ENCODE measurements around the gene UBL7.

Gene UBL7

DNA sequence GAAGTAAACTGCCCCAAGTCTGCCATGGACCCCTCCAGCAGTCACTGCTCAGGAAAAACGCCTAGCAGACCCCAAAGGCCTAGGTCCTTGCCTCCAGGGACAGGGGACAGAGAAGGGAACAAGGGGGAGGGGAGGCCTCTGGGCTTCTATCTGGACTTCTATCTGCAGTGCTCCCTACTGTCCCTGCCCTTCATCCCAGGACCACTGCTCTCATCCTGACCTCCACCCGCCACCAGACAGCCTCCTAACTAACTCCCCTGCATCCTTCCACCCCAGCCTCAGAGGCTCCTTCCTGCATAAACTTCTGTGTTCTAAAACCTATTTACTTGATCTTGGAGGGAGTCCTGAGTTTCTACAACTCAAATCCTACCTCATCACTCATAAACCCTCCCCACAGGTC, 52.6 kb downstream of the UBL7 start:
- DNase-seq (ENCODE audit: low spot score): no peak

DNA sequence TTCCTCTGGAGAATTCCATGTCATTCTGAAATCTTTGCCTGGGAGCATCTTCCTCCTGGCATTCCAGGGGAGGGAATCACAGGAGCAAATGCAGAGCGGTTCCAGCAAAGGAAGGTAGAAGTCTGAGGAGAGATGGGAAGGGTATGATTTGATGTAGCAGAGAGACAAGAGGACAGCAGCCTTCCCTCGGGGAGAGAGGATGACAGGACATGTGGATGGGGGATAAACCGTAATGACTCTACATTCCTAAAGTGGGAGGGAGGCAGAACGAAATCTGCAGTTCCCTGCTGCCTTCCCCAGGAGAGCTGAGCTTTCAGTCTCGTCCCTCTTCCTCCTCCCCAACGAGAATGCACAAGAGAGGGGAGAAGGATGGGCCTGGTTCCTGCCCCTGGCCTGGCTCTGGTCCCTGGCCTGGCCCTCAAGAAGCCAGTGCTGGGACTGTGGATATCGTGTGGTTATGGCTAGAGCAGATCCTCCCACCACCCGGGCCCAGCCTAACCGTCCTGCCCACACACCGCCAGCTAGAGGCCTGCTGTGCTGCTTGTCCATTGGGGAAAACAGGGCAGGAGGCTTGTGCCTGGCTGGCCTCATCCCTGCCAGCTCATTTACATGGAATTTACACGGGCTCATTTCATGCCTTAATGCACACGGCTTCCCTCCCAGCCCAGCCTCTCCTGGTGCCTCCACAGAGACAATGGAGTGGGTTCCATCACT, 53.8 kb downstream of the UBL7 start:
- no peak for DNase-seq (ENCODE audit: low spot score)

DNA sequence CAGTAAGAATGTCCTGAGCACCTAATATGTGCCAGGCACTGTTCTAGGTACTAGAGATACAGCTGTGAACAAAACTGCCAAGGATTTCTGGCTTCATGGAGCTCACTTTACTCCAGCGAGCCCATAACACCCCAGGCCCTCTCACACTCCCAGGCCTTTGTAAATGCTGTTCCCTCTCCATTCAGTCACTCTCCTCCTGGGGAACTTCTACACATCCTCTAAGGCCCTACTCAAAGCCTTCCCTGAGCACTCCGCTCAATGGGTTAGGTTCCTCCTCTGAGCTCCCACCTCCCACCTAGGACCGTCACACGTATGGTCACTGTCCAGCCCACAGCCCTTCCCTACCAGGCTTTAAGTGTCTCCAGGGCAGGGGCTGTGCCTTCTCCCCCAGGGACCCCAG, 54.4 kb downstream of the UBL7 start:
- no peak for DNase-seq (ENCODE audit: low spot score)

DNA sequence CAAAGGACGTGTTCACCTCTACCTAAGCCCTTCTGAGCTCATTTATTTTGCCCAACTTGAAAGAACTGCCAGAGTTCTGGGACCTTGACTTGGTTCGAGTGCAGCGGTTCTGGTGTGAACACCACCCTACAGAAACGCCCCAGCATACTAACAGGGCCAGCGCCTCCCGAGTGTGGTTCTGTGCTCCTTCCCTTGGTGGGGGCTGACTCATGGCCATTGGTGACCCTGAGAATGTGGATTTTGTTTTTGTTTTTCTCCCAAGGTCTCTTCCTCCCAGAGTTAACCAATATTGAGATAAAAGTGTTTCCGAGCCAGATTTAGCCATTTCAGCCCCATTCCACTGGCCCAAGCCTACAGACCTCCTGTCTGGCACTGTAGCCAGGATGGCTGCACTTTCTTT, 55.1 kb downstream of the UBL7 start:
- no peak for DNase-seq (ENCODE audit: low spot score)

DNA sequence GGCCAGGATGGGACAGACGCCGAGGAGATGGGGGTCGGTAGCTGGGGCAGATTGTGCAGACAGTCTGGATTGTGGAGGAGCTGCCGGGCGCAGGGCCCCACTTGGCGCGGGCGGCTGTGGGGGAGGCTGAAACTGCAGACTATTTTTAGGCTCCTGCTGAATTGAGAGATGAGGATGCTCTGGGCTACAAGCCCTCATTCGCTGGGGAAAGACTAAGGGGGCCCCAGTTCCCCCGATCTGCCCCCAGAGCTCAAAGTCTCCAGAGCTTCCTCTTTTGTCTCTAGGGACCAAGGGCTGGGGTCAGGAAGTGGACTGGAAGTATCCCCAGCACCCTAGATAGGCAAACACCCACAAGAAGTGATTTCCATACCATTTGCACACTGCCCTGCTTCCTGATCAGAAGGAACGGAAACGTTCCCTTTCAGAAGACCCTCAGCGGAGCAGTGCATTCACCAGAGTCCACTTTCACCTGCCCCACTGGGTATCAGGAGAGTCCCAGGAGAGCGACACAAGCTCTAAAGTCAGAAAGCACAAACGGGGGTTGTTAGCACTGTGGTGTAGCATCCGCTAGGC, 56.9 kb downstream of the UBL7 start:
- no peak for DNase-seq (ENCODE audit: low spot score)

DNA sequence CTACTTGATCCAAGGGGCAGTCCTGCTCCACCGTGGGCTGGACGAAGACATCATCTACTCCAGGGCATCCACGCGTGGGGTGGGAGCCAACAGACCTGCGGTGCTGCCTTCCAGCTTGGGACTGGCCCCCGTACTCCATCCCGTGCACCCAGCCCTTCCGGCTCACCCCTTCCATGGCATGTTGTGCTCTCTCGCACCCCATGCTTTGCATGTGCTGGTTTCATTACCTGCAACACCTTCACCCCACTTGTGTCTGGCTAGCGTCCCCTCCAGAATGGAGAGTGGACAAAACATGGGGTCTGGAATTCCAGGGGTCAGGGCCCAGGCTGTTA, 57.4 kb downstream of the UBL7 start:
- no peak for DNase-seq (ENCODE audit: low spot score)

DNA sequence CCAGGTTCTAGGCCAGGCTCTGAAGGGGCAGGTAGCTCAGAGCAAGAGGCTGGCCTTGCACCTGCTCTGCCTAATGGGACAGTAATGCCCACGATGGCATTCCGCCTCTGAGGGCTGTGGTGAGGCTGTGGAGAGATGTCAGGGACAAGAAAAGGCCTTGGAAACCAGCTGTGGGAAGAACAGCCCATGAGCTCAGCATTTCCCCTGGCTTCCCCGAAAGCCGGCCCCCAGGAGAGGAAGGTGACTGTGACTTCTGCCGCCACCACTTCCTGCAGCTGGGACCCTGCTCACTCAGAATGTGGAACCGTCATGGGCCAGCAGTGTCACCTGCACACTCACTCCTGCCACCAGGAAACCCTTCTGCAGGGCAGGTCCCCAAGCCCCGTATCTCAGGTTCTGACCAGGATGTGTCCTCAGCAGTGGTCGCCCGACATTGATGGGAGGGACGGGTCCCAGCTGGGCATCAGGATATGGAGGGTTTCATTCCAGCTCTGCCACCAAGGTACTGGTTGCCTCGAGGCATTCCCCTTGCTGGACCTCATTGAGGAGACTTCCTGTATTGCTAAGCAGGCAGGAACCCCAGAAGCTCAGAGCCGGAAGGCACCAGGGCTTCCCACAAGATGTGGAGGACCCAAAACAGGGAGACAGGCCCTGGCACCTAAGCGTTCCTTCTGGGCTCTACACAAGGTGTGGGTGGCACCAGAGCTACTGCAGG, 57.9 kb downstream of the UBL7 start:
- no peak for DNase-seq (ENCODE audit: low spot score)

DNA sequence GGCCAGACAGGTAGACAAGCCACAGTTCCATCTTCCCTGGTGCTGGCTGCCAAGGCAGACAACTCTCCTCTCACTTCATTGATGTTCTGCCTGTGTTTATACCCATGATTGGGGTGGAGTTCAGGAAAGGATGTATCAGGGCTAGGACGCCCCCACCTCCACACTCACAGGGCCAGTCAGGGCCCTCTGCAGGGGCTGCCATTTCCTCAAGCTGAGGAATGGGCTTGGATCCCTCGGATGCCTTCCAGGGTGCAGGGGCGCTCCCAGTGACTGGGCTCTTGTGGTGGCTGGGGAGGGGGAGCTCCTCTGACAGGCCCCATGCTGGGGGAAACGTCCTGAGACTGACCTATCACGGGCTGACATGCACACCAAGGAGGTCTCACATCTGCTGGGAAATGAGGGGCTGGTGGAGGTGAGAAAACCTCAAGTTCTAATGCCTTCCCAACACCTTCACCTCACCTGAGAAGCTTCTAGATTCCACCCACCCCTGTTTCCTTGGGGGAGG, 58.6 kb downstream of the UBL7 start:
- DNase-seq (ENCODE audit: low spot score): no peak

DNA sequence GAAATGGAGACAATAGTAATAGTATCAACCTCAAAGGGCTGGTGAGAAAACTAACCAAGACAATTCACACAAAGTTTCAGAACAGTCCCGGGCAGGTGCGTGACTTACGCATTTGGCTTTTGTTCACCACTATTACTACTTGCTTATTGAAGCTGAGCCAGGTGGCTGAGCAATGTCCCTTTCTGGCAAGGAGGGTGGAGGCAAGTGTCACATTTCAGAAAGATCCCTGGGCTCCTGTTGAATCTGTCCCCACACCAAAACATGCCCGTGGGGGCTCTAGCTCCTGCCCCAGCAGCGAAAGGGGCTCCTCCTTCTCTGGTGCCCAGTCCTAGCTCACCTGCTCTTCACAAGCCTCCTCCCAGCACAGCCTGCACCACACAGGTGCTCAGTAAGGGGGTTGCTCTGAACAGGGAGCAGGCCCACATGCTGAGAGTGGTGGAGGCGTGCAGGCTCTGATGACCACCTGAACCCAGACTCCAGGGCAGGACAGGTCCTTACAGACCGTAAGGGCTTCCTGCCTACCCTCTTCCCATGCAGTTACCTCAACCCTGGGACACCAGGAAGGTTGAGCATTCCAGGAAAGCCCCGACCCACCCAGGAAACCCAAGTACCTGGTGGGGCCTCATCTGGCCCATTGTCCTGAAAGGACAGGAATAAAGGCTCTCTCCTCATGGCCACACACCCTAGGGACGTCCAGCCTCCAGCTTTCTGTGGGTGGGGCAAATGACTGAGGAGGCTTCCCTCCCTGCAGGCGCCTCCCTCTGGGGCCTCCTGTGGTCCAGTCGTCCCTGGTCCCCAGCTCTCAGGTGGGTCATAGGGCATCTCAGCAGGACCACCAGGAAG, 59.8 kb downstream of the UBL7 start:
- no peak for DNase-seq (ENCODE audit: low spot score)

DNA sequence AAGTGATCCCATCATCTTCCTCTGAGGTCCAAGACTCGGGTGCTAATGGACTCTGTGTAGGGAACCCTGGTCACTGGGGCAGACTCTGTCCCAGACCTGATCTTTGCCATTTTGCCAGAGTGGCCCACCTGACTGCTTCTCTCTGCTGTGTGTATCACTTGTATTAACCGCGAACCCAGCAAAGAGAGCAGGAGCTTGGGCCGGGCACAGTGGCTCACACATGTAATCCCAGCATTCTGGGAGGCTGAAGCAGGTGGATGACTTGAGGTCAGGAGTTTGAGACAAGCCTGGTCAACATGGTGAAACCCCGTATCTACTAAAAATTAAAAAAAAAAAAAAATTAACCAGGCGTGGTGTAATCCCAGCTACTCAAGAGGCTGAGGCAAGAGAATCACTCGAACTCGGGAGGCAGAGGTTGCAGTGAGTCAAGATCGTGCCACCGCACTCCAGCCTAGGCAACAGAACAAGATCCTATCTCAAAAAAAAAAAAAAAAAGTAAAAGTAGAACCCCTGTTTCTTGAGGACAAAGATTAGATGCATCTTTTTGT, 60.6 kb downstream of the UBL7 start:
- no peak for DNase-seq (ENCODE audit: low spot score)

DNA sequence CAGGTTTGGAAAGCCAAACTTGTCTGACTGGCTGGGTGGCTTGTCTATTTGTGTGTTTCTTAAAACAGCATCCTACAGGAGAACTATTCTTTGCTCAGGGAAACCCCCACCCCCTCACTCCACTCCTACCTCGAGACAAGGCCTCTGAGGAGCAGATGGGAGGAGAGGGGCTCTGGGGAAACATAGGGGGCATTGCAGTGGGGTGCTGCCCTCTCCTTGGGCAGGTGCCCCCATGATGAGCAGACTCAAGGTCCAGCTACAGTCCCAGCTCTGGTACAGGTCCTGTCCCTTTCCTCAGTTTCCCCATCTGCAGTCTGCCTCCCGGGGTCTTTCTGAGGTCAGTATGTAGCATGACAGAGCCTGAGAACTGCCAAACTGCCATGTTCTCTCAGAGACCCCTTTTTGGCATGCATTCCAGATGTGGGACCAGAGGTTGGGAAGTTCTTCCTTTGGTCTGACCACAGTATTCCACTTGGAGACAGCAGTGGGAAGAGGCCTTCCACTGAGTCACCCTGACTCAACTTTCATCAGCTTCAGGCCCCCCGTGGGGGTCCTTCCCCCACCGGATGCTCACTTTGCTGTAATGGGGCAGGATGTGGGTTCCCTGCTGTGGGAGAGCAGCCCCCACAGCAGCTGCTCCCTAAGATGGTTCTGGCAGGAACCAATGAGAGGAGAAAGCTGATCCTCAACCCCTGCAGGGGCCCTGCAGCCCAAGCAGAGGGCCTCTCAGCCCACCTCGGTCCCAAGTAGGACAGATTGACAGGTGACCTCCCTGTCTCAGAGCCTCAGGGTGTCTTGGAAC, 61.2 kb downstream of the UBL7 start:
- no peak for DNase-seq (ENCODE audit: low spot score)

DNA sequence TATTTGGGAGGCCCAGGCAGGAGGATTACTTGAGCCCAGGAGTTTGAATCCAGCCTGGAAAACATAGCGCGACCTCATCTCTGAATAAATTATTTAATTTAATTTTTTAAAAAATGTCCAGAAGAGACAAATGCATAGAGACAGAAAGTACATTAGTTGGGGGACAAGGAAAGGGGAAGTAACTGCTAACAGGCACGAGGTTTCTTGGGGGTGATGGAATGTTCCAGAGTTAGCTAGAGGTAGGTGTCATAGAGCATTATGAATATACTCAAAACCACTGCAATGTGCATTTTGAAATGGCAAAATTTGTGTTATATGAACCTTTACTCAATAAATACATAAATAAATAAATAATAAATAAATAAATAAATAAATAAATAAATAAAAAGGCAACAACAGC, 61.9 kb downstream of the UBL7 start:
- DNase-seq (ENCODE audit: low spot score): no peak

DNA sequence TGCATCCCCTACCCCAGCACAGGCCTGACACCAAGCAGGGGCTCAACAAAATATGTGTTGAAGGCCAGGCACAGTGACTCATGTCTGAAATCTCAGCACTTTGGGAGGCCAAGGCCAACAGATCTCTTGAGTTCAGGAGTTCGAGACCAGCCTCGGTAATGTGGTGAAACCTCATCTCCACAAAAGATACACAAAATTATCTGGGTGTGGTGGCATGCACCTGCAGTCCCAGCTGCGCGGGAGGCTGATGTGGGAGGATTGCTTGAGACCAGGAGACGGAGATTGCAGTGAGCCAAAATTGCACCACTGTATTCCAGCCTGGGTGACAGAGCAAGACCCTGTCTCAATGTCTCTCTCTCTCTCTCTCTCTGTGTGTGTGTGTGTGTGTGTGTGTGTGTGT, 62.8 kb downstream of the UBL7 start:
- no peak for DNase-seq (ENCODE audit: low spot score)

DNA sequence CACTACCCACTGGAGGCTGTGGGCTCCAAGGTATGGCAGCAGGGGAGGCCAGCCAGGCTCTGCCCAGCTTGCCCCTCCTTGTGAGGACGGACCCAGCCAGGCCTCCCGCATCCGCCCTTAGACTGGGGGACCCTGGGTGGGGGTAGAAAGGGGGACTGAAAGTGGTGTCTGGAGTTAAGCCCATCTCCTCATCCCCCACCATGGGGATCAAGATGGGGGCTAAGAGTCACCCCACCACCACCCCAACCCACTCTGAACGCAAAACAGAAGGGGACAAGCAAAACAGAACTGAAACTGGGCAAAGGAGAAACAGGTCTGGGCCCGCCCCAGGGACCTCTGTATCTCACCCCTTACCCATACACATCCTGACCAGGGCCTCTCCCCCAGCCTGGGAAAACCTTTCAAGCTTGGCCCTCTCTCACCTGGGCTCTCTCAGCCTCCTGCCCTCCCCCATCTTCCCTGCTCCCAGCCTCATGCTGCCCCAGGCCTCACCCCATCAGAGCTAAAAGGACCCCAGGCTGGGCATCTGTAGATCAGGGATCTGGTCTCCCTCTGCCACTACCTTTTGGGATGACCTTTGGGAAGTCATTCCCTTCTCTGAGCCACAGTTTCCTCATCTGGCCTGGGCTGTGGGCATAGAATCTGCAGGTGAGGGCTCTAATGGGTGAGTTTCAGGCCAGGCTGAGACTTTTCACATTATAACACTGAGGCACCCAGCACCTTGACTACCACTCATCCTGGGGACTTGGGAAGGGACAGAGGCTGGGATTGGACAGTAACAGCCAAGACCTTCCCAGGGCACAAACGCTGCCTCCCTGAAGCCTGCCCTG, 63.5 kb downstream of the UBL7 start:
- DNase-seq (ENCODE audit: low spot score): no peak

DNA sequence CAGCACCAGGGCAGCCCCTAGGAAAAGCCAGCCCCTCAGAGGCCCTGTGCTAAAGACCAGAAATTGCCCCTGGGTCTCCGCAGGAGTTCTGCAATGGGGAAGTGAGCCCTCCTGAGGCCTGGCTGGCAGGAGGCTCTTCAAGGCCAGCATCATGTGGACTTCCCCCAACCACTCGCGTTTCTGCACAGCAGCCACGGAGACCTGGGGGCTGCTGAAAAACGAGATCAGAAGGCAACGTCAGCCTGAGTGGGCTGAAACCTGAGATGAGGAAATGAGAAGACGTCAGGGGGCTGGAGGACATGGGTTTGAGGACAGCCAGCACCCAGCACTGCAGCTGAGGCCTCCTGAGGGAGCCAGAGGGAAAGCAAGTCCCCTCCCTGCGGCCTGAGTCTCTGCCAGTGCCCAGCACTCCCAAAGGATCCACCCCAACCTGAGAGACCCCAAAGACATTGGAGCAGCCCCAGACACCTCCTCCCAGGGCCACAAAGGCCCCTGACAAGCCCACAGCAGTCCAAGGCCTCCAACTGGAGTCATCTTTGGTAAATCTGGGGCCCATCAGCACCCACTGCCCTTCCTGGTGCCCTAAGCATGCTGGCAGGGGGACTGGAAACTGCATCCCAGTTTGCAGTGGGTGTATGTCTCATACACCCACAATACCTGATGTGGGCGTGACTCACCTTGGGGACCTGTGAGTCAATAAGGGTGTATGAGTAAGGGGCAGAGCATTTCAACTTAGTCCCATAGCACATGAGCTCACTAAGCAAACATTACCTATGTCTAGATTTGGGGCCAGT, 64.3 kb downstream of the UBL7 start:
- no peak for DNase-seq (ENCODE audit: low spot score)

DNA sequence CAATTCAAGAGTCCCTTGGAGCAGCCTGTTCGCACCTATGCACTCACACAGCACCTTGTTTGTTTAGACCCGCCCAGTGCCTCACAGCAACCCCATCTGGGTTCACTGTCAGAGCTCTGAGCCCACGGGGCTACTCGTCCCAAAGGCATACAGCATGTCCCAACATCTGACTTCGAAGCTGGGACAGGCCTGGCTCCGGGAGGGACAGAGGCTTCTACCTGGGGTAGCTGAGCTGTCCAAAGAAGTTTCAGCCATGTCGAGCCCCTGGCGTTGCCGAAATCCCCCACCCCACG, 64.9 kb downstream of the UBL7 start:
- no peak for DNase-seq (ENCODE audit: low spot score)

All from hematopoietic multipotent progenitor cell treated with erythropoietin and hydrocortisone succinate and interleukin-3 and kit ligand, for 17 days (in vitro differentiated cells).